T-helper 17 cell (primary cell): ENCODE data around the gene YBEY. TPM values are rescaled to one million over a fixed set of nuclear protein-coding genes. Genes with fewer than 3 reads are reported as not detected.

Source experiments
- ATAC-seq: fragments of 150-1000 bp; cut with Tn5 transposase; 2 replicates; pipeline ENCODE4 v1.10.0; 2021; ENCODE audit warnings: mild to moderate bottlenecking, moderate library complexity
- DNase-seq, 3 donors: peaks; one replicate each; pipeline versions ENCODE4 v3.0.0 to v3.0.0-alpha.2; 2020 to 2021
- H3K9me3 ChIP-seq: one replicate; pipeline ENCODE4 v1.7.0; 2013; ENCODE audit warnings: low read length, mild to moderate bottlenecking; ENCODE audit not compliant: control insufficient read depth, poor library complexity, severe bottlenecking
- H3K27ac Mint-ChIP-seq: one replicate; pipeline ENCODE4 v1.8.0; 2022; ENCODE audit warnings: mild to moderate bottlenecking, moderate library complexity, mixed read lengths
- H3K27me3 Mint-ChIP-seq: one replicate; pipeline ENCODE4 v1.8.0; 2022; ENCODE audit warnings: mixed read lengths
- H3K36me3 Mint-ChIP-seq: one replicate; pipeline ENCODE4 v1.8.0; 2022; ENCODE audit warnings: low read depth, mixed read lengths
- H3K4me1 Mint-ChIP-seq: one replicate; pipeline ENCODE4 v1.8.0; 2022; ENCODE audit warnings: mild to moderate bottlenecking, mixed read lengths
- H3K4me3 Mint-ChIP-seq: one replicate; pipeline ENCODE4 v1.8.0; 2022; ENCODE audit warnings: mild to moderate bottlenecking, moderate library complexity, mixed read lengths
- total RNA-seq, 4 donors: library from RNA in 2 of 4; stranded (reverse) in 2 of 4; gene quantifications; one replicate each; pipeline ENCODE4 v1.2.3 and lab custom pipeline; 2022 to 2026

YBEY gene
- total RNA-seq, 2 donors from 2014 or later, result 5.2 to 11.2 TPM

DNA sequence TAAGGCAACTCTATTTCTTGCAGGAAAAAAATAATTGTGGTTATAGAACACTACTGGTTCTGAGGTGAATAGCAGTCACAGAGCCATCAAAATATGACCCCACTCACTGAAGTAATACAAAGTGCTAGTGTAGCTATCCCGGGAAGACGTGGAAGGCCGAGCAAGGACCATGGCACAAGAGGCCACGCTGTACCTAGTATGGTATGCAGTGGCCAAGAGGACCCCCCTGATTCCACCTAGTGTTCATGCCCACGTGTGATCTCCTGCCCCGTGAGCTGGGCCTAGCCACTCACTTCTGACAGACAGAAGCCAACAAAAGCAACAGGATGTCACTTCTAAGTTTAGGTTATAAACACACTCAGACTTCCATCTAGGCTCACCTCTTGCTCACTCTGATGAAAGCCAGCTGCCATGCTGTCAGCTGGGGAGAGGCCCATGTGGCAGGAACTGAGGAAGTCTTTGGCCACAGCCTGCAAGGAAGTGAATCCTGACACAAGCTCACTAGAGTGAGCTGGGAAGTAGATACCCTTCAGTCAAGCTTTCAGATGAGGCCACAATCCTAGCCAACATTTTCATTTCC, 35.9 kb upstream of the YBEY start:
- peak overlapping the region; percentile 59 for H3K27ac Mint-ChIP-seq
- ATAC-seq (no peak), DNase-seq (no peak)
- peaks cover 33% of the 10 kb centered on the region for H3K4me1 Mint-ChIP-seq
- H3K4me3 Mint-ChIP-seq, result no peak overlapping the region
- H3K36me3 Mint-ChIP-seq, result peaks cover 11% of the 10 kb centered on the region
- H3K27me3 Mint-ChIP-seq, result no peaks in the 10 kb centered on the region
- no peaks in the 10 kb centered on the region for H3K9me3 ChIP-seq

DNA sequence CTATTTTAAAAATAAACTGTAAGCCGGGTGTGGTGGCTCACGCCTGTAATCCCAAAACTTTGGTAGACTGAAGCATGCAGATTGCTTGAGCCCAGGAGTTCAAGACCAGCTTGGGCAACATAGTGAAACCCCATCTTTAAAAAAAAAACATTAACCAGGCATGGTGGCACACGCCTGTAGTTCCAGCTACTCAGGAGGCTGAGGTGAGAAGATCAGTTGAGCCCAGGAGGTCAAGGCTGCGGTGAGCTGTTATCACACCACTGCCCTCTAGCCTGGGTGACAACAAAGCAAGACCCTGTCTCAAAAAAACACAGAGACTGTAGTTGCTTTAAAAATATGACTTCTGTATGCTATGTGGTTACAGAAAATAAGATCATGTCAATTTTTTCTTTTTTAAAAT, 33.3 kb upstream of the YBEY start:
- ATAC-seq (no peak), DNase-seq (no peak)
- H3K27me3 Mint-ChIP-seq, result no peaks in the 10 kb centered on the region
- H3K9me3 ChIP-seq, result no peaks in the 10 kb centered on the region
- no peak overlapping the region for H3K4me3 Mint-ChIP-seq
- H3K36me3 Mint-ChIP-seq, result peaks cover 14% of the 10 kb centered on the region
- peak overlapping the region; percentile 73 for H3K27ac Mint-ChIP-seq
- peaks cover 35% of the 10 kb centered on the region for H3K4me1 Mint-ChIP-seq

DNA sequence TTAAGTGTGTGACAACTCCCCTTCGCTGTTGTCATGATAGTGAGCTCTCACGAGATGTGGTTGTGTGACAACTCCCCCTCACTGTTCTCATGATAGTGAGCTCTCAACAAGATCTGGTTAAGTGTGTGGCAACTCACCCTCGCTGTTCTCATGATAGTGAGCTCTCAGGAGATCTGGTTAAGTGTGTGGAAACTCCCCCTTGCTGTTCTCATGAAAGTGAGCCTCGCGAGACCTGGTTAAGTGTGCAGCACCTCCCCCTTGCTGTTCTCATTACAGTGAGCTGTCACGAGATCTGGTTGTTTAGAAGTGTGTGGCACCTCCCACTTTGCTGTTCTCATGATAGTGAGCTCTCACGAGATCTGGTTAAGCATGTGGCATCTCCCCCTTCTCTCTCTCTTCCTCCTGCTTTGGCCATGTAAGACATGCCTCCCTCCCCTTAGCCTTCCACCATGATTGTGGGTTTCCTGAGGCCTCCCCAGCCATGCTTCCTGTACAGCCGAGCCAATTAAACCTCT, 32.5 kb upstream of the YBEY start:
- no peaks in the 10 kb centered on the region for H3K9me3 ChIP-seq
- Mint-ChIP-seq H3K27ac (peak overlapping the region; percentile 81), H3K4me1 (peaks cover 36% of the 10 kb centered on the region), H3K27me3 (no peaks in the 10 kb centered on the region), H3K36me3 (peaks cover 17% of the 10 kb centered on the region), H3K4me3 (peak overlapping the region; percentile 73)
- DNase-seq (peak in 2 of 3 donors; percentile 20 to 22), ATAC-seq (peak; percentile 95)

DNA sequence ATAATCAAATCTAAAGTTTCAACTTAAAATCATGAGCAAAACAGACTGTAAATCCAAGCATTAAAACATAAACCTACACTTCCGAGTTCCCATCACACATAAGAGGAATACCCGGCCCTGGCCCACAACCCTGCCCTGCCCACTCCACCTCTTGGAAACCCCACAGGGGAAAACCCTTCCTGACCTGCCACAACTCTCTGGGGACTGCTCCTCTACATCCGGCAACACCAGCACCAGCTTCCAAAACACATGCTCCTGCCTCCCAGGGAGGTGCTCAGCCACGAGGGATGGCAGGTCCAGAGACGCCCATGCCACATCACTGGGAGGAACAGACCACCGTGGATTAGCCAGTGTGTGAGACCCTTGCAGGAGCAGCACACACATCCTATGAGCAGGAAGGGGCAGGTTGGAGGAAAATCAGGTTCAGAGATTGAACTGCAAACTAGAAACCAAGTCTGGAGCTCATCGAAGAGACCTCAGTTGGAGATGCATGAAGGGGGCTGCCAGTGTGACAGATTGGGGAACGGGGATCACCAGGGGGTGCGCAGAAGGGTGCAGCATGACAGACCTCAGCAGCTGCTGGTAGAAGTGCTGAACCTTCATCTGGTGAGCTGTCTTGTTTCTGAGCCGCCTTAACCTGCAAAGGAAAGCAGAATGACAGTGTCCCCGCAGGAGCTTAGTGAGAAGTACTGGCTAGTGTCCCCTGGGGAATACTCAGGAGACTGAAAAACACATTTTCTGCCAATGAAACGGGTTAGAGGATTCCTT, 31.8 kb upstream of the YBEY start:
- Mint-ChIP-seq H3K4me3 (peak overlapping the region; percentile 73), H3K36me3 (peaks cover 18% of the 10 kb centered on the region), H3K27ac (peak overlapping the region; percentile 81), H3K4me1 (peaks cover 33% of the 10 kb centered on the region), H3K27me3 (no peaks in the 10 kb centered on the region)
- DNase-seq, result no peak
- H3K9me3 ChIP-seq, result no peaks in the 10 kb centered on the region
- no peak for ATAC-seq

DNA sequence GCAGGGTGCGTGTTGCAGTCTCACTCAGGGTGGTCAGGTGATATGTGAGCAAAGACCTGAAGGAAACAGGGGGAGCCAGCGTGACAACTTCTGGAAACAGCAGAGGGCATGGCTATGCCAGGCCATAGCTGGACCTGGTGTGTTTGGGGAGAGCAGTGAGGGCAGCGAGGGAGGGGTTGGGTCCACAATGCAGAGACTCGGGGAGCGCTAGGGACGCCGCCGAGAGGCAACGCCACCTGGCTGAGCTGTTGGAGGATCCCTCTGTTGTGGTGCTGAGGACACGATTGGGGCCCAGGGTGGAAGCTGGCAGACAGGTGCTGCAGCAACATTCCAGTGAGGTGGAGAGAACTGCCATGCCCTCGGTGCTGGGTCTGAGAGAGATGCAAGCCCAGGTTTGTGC, 31.0 kb upstream of the YBEY start:
- Mint-ChIP-seq H3K36me3 (peaks cover 15% of the 10 kb centered on the region), H3K4me1 (peaks cover 27% of the 10 kb centered on the region), H3K4me3 (no peak overlapping the region), H3K27ac (peak overlapping the region; percentile 81), H3K27me3 (no peaks in the 10 kb centered on the region)
- no peaks in the 10 kb centered on the region for H3K9me3 ChIP-seq
- ATAC-seq, result no peak
- DNase-seq, result no peak

DNA sequence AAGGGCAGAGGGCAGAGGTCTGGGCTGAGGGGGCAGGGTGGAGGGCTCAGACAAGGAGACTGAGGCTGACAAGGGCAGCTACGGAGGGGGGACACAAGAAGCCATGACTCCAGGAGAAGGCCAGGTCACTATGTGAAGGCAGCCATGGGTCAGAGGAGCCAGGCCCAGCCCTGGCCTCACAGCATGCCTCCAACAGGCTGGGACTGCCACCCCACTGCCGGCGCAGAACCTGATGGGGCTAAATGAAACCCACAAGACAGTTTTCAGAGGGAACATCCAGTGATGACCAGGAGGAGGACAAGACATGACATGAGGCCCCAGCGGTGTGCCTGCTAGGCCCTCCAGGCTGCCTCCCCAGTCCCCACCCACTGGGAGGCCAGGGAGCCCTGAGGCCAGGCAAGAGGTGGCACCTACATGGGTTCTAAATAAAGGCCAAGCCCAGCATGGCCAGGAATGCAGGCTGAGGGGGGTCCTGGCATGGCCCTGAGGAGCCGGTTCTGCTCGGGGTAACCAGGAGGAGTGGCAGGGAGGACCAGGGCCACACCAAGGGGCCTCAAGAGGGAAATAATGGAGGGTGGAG, 30.3 kb upstream of the YBEY start:
- H3K9me3 ChIP-seq, result no peaks in the 10 kb centered on the region
- ATAC-seq (no peak), DNase-seq (no peak)
- Mint-ChIP-seq H3K27me3 (no peaks in the 10 kb centered on the region), H3K4me1 (peaks cover 22% of the 10 kb centered on the region), H3K27ac (peak overlapping the region; percentile 81), H3K4me3 (no peak overlapping the region), H3K36me3 (peaks cover 15% of the 10 kb centered on the region)

DNA sequence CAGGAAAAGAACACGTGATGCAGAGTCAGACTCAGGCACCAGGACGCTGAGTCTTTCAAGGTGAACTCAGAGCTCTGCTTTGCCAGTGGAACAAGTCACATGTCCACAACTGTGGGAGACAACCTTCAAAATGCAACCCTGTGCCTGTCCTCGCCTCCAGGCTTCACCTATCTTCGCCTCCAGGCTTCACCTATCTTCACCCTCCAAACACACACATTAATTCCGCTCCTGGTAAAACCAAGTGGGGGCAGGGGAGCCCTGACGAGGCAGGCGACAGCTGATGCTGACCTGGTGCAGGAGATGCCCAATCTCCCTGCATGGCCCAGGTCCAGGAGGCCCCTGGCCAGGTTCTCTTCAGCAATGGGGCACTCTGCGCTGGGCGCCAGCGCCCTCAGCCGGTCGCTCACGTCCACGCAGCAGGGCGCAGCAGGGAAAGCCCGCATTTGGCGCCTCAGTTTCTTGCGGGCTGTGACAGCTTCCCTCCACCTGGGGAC, 29.6 kb upstream of the YBEY start:
- H3K27me3 Mint-ChIP-seq, result no peaks in the 10 kb centered on the region
- no peaks in the 10 kb centered on the region for H3K9me3 ChIP-seq
- ATAC-seq, result no peak
- no peak overlapping the region for H3K4me3 Mint-ChIP-seq
- H3K36me3 Mint-ChIP-seq, result peaks cover 15% of the 10 kb centered on the region
- H3K4me1 Mint-ChIP-seq, result peaks cover 23% of the 10 kb centered on the region
- no peak overlapping the region for H3K27ac Mint-ChIP-seq
- no peak for DNase-seq

DNA sequence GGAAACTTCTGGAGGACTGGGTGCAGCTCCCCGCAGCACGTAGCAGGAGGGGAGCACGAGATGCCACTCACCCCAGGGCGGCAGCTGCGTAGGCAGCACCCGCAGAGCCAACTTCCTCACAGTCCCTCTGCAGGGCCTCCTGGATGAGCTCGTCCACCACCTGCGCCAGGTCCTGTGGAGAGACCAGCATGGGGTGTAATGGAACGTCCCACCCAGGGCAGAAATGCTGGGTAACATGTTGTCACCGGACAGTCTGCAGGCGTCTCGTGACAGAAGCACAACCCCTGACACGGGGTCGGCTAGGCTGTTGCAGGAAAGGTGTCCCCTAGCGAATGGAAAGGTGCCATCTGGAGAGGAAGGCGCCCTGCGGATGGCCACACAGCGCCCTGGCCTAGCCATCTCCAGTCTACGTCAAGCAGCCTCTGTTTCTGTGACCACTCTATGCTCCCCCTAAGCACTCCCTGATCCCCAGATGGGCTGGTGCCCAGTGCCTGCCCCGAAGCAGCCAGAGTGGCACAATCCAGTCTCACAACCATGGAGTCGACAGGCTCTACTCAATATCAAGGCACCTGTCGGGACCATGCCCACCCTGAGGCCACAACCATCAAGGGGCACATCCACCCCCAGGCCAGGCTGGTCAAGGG, 22.0 kb upstream of the YBEY start:
- no peak overlapping the region for H3K4me3 Mint-ChIP-seq
- H3K27ac Mint-ChIP-seq, result no peak overlapping the region
- H3K27me3 Mint-ChIP-seq, result no peaks in the 10 kb centered on the region
- H3K4me1 Mint-ChIP-seq, result peaks cover 2% of the 10 kb centered on the region
- DNase-seq (no peak), ATAC-seq (no peak)
- peaks cover 2% of the 10 kb centered on the region for H3K36me3 Mint-ChIP-seq
- H3K9me3 ChIP-seq, result no peaks in the 10 kb centered on the region

DNA sequence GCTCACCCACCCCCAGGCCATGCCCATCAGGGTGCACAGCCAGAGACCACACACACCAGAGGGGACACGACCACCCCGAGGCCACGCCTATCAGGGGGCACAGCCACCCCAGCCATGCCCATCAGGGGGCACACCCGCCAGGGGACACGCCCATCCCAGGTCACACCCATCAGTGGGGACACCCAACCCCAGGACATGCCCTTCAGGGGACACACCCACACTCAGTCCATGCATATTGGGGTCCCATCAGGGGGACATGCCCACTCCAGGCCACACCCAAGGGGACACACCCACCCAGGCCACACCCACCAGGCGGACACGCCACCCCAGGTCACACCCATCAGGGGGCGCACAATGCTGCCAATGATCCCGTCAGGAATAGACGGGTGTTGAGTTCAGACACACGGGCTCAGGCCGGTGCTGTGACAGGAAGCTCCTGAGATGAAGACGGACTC, 21.4 kb upstream of the YBEY start:
- H3K9me3 ChIP-seq, result no peaks in the 10 kb centered on the region
- Mint-ChIP-seq H3K27me3 (no peaks in the 10 kb centered on the region), H3K27ac (no peak overlapping the region), H3K4me3 (no peak overlapping the region), H3K4me1 (peaks cover 2% of the 10 kb centered on the region), H3K36me3 (peaks cover 2% of the 10 kb centered on the region)
- DNase-seq, result no peak
- no peak for ATAC-seq

DNA sequence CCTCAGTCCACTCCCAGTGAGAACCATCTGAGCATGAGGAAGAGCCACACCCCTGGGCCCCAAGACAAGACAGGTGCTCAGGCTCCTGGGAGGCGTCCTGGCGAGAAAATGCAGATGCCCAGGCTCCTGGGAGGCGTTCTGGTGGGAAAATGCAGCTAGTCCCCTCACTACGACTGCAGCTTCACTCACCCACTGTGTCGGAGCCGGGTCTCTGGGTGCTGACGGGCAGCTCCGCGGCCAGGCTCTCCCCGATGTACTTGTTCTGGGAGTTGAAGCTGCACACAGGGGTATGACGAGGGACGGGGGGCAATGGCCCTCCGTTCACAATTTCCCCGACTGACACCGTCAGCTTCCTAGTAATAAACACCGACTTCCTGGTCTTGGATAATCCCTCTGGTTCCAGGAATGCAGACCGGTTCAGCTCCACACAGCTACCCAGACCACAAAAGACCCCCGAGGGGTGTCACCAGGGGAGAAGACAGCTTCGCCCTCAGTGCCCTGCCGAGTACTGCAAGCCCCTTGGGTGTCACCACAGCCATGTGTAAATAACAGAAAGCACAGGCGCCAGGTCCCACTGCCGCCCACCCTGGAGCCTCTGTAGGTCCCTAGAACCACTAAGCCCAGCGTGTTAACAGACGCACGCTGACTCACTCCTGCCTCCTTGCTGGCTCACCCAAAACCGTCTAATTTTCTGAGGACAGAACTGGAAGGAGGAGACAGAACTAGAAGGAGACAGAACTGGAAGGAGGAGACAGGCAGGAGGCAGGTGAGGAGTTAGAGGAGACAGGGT, 20.2 kb upstream of the YBEY start:
- H3K9me3 ChIP-seq, result no peaks in the 10 kb centered on the region
- no peak for ATAC-seq
- Mint-ChIP-seq H3K27me3 (no peaks in the 10 kb centered on the region), H3K4me3 (no peak overlapping the region), H3K4me1 (peaks cover under 1% of the 10 kb centered on the region), H3K27ac (no peak overlapping the region), H3K36me3 (peaks cover 2% of the 10 kb centered on the region)
- no peak for DNase-seq

DNA sequence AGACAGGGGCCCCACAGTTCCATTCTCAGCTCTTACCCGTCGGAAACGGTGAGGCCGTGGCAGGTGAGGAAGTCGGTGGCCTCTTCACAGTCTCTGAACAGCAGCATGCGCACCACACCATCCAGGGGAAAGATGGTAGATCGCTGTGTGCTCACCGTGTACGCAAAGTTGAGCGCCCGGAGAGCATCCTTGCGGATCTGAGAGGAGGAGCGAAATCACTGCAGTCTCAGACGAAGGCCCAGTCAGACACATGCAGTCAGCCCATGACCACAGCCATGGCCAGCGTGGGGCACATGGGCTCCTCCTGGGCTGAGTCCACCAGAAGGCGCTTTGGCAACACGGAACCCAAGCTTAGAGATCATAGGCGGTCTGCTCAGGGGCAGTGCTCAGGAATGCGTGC, 19.2 kb upstream of the YBEY start:
- ATAC-seq (no peak), DNase-seq (no peak)
- Mint-ChIP-seq H3K36me3 (peaks cover 4% of the 10 kb centered on the region), H3K27ac (no peak overlapping the region), H3K4me1 (no peaks in the 10 kb centered on the region), H3K4me3 (no peak overlapping the region), H3K27me3 (no peaks in the 10 kb centered on the region)
- no peaks in the 10 kb centered on the region for H3K9me3 ChIP-seq

DNA sequence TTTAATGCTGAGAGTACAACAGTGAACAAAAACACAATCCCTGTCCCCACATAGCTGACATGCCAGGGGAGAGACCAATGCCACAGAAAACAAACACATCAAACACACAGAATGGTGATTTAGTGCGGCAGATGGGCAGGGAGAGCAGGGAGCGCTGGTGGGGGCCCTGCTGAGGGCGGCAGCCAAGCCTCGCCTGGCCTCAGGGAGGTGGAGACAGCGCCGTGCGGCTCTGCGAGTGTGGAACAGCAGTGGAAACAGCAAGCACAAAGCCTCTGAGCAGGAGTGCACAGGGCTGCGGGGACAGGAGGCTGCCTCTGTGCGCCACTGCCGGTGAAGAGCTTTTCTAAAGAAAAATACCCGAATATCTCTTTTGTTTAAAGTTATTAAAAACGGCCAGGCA, 17.8 kb upstream of the YBEY start:
- DNase-seq (no peak), ATAC-seq (no peak)
- Mint-ChIP-seq H3K4me3 (no peak overlapping the region), H3K27ac (peak overlapping the region; percentile 11), H3K36me3 (peaks cover 8% of the 10 kb centered on the region), H3K27me3 (no peaks in the 10 kb centered on the region), H3K4me1 (no peaks in the 10 kb centered on the region)
- H3K9me3 ChIP-seq, result no peaks in the 10 kb centered on the region
